ENCODE measurements around the gene NKAIN2. TPM values are rescaled to one million over a fixed set of nuclear protein-coding genes. Genes with fewer than 3 reads are reported as not detected.
"Not testable (repeated sequence)": the region's sequence is repeated elsewhere in the genome, so short reads cannot be mapped to it uniquely, and the experiment has no call there.

NKAIN2 gene
- total RNA-seq, 1 donor from 2014 or later, result not detected

DNA sequence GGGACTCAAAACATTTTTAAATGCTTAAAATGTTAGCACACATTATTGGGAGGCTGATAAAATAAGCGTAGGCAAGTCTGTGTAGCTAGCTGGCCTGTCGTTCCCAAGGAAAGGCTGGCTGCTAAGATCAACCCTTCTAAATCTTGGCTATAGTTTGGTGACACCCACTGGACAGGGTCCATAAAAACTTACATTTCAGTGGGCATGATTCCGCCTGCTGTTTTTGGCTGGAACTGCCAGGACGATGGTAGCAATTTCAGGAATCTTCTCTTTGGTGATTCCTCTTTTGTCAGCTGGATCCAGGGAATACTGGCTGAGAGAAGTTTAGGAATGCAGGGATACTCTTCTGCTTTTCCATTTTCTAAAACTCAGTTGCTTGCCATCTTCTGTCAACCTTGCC is 162.2 kb downstream of the NKAIN2 start:
- DNase-seq (ENCODE audit: low read depth in 2 of 2), result no peak

DNA sequence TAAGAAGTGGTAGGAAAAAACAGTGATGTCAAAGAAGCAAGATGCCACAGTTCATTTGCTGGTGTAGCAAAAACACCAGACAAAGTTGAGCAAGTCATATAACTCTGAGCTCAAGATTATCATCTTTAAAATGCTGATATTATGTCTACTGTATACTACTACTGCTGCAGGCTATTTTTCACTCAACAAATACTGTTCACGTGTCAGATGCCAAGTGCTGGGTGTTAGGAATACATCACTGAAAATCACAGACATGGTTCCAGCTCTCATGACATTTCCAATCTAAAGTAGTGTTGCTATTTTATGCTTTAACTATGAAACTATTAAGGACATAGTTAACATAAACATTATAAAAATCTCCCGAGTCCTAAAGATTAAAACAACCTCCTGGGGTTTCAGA is 163.0 kb downstream of the NKAIN2 start:
- DNase-seq (ENCODE audit: low read depth in 2 of 2), result no peak

DNA sequence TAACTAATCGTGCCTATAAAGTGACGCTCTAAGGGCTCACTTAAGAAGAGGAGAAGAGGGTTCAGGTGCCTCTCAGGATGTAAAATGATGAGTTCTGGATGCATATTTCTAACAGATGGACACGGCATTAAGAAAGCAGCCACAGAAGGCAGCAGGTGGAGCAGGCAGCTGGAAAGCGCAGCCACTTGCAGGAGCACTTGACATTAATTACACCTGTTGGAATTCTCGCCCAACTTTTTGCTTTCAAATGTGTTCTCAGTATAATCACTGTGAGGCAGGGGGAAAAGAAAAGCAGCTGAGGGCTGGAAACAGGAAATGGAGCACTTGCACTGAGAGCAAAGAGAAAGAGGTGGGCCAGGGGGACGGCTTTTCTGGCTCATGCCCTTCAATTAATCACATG is 164.2 kb downstream of the NKAIN2 start:
- no peak for DNase-seq (ENCODE audit: low read depth in 2 of 2)

DNA sequence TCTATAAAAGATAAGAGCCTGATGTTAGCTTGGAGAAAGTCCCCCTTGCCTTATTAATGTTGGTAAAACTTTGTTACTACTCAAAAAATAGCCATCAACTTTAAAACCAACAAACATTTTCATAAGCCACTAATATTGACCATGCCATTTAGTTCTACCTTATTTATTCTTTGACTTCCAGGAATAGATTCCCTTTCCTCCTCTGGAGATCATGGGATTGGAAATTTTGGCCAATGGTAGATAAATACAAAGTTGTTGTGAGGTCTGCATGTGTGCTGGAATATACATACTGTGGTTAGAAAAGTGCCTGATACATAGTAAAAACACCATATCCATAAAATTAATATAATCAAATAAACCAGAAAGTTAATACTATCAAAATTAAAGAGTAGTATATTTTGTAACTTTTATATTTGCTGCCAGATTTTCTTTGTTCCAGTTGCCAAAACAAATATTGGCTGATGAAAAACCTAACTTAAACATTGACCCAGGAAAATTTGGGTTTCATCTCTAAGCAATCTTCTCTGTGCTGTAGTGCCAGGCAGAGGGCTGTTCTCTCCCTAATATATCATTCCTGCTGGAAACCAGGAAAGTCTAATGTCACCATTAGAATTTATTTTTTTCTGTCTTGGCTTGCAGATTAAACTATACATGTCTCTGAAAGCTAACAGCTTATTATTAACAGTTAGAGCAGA is 169.1 kb downstream of the NKAIN2 start:
- no peak for DNase-seq (ENCODE audit: low read depth in 2 of 2)

DNA sequence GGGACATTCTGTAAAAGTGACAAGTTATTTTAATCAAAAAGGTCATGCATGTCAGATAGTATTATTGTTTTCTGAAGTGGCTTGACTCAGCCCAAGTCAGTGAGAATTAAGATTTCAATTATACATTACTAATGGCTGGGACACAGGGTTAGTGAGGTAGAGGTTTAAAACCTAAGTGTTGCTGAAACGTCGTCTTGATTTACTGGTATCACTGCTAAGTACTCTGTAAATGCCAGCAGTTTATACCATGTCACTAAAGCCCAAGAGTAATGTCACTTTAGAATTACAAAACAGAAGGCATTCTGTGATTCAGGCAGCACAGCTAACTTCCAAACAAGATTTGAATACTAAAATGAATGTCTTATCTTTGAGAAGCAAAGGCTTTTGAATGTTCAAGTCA is 176.6 kb downstream of the NKAIN2 start:
- DNase-seq (ENCODE audit: low read depth in 2 of 2), result no peak

DNA sequence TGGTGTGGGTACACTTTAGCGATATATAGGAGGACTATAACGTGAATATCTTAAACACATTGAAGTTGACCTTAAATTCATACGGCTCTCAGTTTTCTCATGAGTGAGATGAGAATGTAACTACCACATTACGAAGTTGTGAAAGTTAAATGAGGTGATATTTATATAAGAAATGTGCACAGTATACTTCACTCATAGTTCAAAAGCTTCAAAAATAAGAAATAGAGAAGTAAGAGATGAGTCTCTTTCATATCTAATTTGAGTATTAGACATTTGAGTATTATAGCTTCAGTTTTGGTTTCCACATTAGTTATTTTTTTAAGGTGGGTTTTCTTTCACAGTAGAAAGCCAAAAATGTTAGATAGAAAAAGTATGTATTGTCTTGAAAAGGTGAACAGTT is 183.3 kb downstream of the NKAIN2 start:
- DNase-seq (ENCODE audit: low read depth in 2 of 2), result no peak

DNA sequence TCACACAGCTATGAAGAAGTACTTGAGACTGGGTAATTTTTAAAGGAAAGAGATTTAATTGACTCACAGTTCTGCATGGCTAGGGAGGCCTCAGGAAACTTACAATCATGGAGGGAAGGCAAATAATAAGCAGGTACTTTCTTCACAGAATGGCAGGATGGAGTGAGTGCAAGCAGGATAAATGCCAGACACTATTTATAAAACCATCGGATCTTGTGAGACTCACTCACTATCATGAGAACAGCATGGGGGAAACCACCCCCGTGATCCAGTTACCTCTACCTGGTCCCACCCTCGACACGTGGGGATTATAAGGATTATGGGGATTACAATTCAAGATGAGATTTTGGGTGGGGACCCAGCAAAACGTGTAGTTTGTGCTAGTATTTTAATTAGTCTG is 186.3 kb downstream of the NKAIN2 start:
- DNase-seq (ENCODE audit: low read depth in 2 of 2), result not testable (repeated sequence)

DNA sequence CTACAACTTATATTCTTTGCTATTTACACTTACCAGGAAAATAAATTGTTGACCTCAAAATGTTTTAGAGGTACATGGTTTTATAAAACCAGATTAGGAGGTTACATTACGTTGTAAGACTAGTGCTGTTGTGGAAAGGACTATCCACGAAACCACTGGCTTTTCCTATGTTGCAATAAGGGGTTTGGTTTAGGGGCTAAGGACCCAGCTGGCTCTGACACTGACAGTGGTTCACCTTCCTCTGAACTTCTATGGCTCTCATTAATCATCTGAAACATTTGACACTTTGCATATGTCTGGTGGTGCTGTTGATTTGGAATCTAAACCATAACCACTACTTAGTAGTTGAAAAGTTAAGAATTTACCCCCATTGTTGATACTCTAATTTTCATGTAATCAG is 186.7 kb downstream of the NKAIN2 start:
- DNase-seq (ENCODE audit: low read depth in 2 of 2), result no peak

DNA sequence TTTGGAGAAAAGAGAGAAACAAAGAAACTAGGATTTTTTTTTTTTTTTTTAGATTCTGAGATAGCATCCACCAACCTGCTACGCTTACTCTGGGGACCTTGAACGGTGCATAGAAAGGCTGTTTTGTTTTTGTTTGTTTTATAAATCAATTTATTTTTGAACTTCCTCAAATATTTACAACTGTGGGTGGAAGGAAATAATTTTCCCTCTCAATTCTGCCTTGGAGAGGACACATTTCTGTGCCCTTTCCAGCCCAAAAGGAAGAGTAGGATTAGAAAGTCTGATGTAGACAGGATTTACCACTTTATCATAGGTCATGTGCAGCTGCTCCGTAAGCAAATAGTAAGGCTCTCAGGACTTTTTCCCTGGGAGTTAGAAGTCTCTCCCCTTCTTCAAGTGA is 190.5 kb downstream of the NKAIN2 start:
- no peak for DNase-seq (ENCODE audit: low read depth in 2 of 2)

DNA sequence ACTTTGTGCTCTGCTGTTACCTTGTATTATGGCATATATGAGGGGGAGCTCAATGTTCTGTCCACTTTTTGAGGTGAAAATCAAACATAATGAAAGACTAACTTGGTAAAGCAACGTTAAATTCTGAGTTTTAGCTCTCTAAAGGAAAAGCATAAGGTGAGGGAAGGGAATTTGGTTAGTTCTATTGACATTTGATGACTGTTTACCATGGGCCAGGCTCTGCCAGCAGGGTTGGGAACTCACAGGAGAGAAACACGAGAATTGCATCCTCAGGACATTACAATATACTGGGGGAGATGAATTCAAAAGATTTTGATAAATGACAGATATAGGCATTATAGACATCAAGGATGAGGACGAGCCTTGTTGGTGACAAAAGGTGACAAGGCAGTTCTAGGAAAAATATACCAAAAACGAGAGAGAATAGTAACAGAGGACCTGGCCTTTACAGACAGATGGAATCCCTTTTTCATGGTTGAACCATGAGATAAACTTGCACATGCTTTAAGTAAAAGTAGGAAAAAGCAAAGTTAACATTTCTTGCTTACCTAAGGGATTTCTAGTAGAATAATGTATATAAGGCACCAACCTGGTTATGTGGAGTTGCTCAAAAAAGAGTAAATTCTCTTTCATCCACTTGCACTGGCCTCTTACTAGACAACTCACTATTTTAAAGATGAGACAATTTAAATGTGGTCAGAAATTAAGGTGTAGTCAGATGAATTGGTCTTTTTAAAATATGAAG is 191.4 kb downstream of the NKAIN2 start:
- DNase-seq (ENCODE audit: low read depth in 2 of 2), result no peak

DNA sequence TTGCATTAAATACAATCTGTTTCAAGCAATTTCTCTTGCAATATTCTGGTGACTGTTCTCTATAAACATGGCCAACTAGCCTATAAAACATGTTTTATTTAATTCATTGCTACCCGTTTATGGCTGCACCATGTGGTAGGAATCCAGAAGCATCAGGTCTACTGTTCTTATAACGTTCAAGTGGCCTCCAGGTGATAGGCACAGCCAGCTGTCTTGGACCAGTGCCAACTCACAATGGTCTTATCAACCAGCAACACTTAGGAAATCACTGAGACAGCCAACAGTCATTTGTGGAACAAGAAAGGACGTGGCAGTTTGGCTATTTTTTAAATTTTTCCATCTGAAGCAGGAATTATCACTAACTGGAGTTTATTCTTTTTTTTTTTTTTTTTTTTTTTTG is 193.6 kb downstream of the NKAIN2 start:
- no peak for DNase-seq (ENCODE audit: low read depth in 2 of 2)

DNA sequence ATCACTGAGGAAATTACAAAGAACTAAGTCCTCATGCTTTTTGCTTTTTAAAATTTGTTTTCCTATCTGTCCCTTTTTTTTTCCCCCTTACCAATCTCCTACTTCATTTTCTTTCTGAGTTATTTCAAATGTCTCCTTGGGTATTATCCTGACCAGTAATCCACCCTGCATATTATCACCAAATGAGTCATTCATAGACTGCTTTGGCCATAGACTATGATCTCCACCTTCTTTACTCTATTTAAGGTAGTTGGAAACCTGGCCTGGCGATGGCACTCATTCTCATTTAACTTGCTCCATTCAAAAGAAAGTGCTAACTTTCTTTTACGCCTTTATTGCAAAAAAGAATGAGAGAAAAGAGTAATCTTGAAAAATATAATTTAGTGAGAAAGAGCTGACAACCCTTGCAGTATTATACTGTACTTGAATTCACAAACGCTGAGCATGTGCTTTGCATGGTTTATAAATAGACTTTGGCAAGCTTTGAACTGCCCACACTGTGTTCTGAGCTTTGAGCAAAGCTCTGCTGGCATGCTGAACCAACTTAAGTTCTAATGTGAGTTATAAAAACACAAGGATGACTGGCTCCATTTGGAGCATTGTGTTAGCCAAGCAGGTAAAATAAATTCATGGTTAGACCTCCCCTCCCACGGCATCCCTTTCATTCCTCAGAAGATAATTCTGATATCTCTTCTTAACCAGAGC is 198.9 kb downstream of the NKAIN2 start:
- no peak for DNase-seq (ENCODE audit: low read depth in 2 of 2)

DNA sequence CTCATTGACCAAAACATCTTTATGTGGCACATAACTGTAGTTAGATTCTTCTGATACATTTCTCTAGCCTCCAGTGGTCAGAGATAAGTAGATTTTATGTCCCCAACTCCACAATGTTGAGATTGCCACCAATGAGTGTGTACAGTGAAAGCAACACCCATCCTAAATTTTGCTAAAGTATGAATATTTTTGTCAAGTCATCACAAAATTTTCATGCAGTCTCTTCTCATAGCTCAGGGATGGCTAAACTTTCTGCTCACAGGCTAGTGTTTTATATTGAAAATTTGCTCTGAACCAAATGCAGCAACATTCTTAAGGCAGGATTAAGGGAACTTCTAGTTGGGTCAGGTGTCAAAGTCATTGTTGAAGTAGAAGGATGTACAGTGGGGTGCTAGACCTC is 203.6 kb downstream of the NKAIN2 start:
- DNase-seq (ENCODE audit: low read depth in 2 of 2), result no peak

DNA sequence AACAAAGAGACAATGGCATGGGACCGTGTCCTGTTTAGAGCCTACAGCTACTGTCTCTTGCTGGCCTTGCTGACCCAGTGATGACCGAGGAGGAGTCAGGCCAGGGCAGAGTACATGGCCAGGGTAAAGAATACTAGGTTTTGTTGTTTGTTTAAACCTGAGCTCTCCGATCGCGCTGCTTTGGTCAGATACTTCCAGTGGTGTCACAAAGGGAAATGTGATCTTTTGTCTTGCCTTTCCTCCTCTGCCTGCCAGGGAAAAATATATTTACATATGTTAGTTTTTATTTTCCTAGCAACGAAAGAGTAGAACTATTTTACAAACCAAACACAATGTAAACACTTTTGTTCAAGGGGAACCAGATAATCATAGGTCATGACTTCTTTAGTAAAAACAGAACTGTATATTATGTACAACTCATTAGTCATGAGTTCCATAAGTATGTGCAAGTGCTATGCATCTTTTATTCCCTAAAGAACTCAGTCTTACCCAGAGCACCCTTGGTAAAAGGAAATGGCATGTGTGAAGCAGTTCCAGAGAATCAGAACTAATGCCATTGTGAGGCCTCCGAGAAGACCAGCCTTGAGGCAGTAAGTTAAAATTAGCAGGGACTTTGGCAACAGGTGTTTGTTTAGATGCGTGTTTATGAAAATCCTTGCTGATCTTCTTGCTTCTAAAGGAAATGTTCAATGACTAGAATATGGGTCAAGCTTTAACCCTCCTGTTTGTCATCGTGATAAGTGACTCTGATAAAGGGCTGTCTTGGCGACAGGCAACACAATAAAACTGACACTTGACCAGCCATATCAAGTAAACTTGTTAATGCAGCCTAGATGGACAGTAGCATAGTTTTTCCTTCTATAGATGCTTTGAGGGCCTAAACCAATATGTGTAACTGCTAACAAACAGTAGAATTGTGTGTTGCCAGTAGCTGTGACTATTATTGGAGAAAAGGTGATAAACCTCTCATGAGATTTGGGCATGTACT is 204.6 kb downstream of the NKAIN2 start:
- peak in 1 of 2 donors; percentile 2 for DNase-seq (ENCODE audit: low read depth in 2 of 2)

DNA sequence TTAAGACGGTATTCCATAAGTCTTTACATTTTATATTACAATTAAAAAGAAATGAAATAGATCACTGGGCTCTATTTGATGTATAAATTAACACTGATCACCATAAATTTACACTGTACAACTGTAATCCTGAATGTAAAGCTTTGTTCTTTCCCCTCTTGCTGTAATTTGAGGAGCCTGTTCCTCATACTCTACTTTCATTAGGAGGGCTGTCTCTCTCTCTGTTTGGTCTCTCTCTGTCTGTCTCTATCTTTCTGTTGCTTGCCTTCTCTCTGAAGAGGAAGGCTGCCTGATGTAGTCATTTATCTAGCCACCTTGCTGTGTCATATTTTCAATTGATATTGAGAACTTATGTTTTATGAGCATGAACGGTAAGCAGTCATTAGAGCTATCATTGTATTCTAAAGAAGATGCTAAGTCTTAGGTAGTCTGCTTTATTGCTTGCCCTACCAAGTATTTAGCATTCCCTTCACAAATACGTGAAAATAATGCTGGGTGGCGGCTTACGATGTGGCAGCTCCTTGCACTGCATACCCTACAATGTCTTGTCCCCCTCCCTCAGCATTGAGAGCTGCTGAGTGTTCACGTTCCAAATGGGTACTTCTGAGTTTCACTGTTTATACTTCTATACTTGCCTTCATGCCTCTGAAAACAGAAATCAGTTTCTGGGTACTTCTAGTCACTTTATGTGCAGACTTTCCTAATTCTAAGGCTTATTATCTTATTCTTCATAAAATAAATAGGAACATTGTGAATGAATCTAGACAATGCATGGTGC is 205.5 kb downstream of the NKAIN2 start:
- DNase-seq (ENCODE audit: low read depth in 2 of 2), result no peak

DNA sequence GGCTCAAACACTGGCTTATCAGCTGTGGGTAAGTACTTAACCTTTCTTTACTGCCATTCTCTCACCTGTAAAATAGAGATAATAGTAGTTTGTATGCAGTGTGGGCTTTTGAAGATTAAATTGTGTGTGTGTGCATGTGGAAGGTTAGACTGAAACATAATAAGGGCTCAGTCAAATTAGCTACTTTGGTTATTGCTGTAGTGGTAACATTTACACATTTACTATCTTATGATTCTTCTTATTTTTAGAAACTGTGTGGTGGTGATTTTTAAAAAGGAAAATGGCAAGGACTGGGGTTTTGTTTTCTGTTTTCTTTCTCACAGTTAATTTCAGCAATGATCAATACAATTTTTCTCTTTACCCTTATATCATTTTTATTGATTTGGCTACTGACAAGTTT is 206.9 kb downstream of the NKAIN2 start:
- no peak for DNase-seq (ENCODE audit: low read depth in 2 of 2)

DNA sequence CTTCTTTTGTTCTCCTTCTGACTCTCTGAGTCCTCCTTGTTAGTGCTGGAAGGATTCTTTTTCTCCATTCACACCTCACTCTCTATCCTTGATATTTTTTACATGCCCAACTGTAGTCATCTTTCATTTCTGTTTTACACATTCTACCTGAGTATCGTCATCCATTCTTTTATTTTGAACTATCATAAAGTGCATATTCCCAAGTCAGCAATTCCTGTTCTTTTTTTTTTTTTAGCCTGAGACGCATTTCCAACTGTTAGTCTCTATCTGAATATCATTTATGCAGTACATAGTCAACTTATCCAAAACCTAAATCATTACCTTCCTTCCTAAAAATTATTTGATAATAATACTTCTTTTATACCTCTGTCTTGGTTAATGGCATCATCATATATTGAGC is 207.5 kb downstream of the NKAIN2 start:
- DNase-seq (ENCODE audit: low read depth in 2 of 2), result no peak

DNA sequence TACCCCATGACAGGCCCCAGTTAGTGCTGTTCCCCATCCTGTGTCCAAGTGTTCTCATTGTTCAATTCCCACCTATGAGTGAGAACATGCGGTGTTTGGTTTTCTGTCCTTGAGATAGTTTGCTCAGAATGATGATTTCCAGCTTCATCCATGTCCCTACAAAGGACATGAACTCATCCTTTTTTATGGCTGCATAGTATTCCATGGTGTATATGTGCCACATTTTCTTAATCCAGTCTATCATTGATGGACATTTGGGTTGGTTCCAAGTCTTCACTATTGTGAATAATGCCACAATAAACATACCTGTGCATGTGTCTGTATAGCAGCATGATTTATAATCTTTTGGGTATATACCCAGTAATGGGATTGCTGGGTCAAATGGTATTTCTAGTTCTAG is 218.4 kb downstream of the NKAIN2 start:
- DNase-seq (ENCODE audit: low read depth in 2 of 2), result not testable (repeated sequence)

DNA sequence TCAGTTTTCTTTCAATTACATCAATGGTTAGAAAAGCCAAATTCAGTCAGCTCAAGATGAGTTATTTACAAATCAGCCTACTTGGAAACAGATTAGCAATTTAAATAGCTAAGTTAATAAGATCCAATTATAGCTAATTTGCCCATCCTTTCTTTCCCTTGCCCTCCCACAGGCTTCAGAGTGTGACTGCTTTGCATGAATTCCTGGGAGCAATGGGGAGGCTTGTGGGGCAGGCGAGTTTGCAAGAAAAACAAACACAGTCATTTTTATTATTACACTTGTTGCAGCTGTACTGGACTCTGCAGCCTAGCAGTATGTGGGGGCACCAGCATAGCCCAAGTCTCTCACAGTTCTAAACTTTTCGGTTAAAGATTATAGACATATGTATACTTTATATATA is 219.0 kb downstream of the NKAIN2 start:
- DNase-seq (ENCODE audit: low read depth in 2 of 2), result no peak

DNA sequence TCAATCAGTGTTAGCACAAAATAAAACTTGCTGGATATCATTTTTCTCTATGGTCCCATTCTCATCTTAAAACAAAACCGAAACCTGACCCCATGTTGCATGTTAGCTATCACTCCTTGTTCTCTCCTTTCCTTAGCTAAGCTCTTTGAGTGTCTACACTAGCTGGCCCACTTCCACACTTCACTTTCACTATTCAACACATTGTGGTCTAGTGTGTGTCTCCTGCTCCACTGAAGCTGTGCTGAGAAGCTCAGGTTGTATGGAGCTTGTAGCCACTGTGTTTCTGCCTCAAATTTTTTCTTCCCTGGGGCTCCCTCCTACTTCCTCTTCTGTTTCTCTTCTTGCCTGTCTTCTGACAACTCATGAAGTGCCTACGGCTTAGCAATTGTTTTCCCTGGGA is 223.0 kb downstream of the NKAIN2 start:
- no peak for DNase-seq (ENCODE audit: low read depth in 2 of 2)

DNA sequence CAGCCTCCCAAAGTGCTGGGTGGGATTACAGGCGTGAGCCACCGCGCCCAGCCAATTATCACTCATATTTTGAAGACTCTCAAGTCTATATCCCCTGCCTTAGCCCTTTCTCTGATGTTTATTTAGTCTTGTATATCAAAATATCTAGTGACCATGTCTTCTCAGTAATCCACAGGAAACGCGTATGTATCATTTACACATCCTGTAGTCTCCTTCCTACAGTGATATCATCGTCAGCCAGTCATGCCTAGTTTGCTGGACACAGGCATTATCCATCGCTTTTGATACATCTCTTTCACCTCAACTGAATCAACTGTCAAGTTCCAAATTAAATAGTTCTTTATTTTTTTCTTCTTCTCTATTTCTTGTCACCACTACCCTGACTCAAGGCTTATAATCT is 223.7 kb downstream of the NKAIN2 start:
- no peak for DNase-seq (ENCODE audit: low read depth in 2 of 2)

Data from dermis microvascular lymphatic vessel endothelial cell (primary cell).